CD14-positive monocyte (primary cell): ENCODE measurements around the gene ACTRT2. TPM values are rescaled to one million over a fixed set of nuclear protein-coding genes. Genes with fewer than 3 reads are reported as not detected.
A peak's percentile ranks its signal among the peaks of the same experiment; 100 is the strongest.

ENCODE experiments used
- DNase-seq, 3 donors: peaks; one replicate each; pipeline ENCODE4 v3.0.0-alpha.2; 2011 to 2022
- H2AFZ ChIP-seq: 2 replicates; pipeline ENCODE4 v1.6.0; 2012; ENCODE audit warnings: mild to moderate bottlenecking, low read depth, low read length, inconsistent platforms; ENCODE audit not compliant: insufficient read depth, poor library complexity, severe bottlenecking
- H3K27ac ChIP-seq, 2 donors: 1 replicate in 1 of 2; 2 replicates in 1 of 2; pipeline ENCODE4 v1.5.1; 2012 to 2013; ENCODE audit warnings: low read length in 2 of 2, control low read depth in 1 of 2, inconsistent platforms in 1 of 2, low read depth in 1 of 2, mild to moderate bottlenecking in 1 of 2
- H3K27me3 ChIP-seq, 2 donors: one replicate each; pipeline versions ENCODE4 v1.6.0 to v1.6.1; 2011 to 2013; ENCODE audit warnings: low read length in 2 of 2; ENCODE audit not compliant: control insufficient read depth in 2 of 2, insufficient read depth in 2 of 2
- H3K36me3 ChIP-seq, 2 donors: replicated peaks in 1 of 2; 1 replicate in 1 of 2; 2 replicates in 1 of 2; pipeline versions ENCODE4 v1.5.1 to v1.6.1; 2012 to 2013; ENCODE audit warnings: low read length in 2 of 2, control low read depth in 1 of 2, inconsistent platforms in 1 of 2, mild to moderate bottlenecking in 1 of 2; ENCODE audit not compliant: insufficient read depth in 2 of 2, control insufficient read depth in 1 of 2
- H3K4me1 ChIP-seq, 2 donors: 1 replicate in 1 of 2; 2 replicates in 1 of 2; pipeline versions ENCODE4 v1.5.1 to v1.6.1; 2012 to 2013; ENCODE audit warnings: low read length in 2 of 2, control low read depth in 1 of 2, inconsistent platforms in 1 of 2, mild to moderate bottlenecking in 1 of 2, moderate library complexity in 1 of 2; ENCODE audit not compliant: insufficient read depth in 2 of 2, control insufficient read depth in 1 of 2
- H3K4me2 ChIP-seq: replicated peaks from 2 replicates; pipeline ENCODE3; 2012; ENCODE audit warnings: low read length, moderate library complexity, mild to moderate bottlenecking; ENCODE audit not compliant: poor library complexity, severe bottlenecking; ENCODE audit errors: extremely low read depth
- H3K4me3 ChIP-seq, 3 experiments: fragments of 200-600 bp in 1 of 3; sonication (generic) in 1 of 3; replicated peaks in 1 of 3; 1 replicate in 2 of 3; 2 replicates in 1 of 3; pipeline ENCODE4 v1.5.1; 2011 to 2013; ENCODE audit warnings: low read length in 3 of 3, mild to moderate bottlenecking in 3 of 3, control low read depth in 2 of 3, low read depth in 2 of 3, inconsistent platforms in 1 of 3, moderate library complexity in 1 of 3
- H3K79me2 ChIP-seq: 2 replicates; pipeline ENCODE4 v1.6.0; 2012; ENCODE audit warnings: mild to moderate bottlenecking, control low read depth, inconsistent platforms, low read length, moderate library complexity; ENCODE audit not compliant: insufficient read depth
- H3K9ac ChIP-seq: 2 replicates; pipeline ENCODE4 v1.6.0; 2017; ENCODE audit warnings: low read length, mild to moderate bottlenecking; ENCODE audit not compliant: insufficient read depth, poor library complexity, severe bottlenecking
- H3K9me3 ChIP-seq, 2 donors: replicated peaks in 1 of 2; 1 replicate in 1 of 2; 2 replicates in 1 of 2; pipeline versions ENCODE4 v1.5.1 to v1.6.1; 2012 to 2013; ENCODE audit warnings: low read length in 2 of 2, control low read depth in 1 of 2; ENCODE audit not compliant: control insufficient read depth in 1 of 2, insufficient read depth in 1 of 2
- H4K20me1 ChIP-seq: 2 replicates; pipeline ENCODE4 v1.6.0; 2012; ENCODE audit warnings: mild to moderate bottlenecking, low read length, control low read depth, moderate library complexity; ENCODE audit not compliant: insufficient read depth
- H3K27ac Mint-ChIP-seq, 7 donors: one replicate each; pipeline ENCODE4 v1.8.0; 2020; ENCODE audit warnings: mild to moderate bottlenecking in 7 of 7, mixed read lengths in 7 of 7, moderate library complexity in 6 of 7, inconsistent platforms in 2 of 7
- H3K27me3 Mint-ChIP-seq, 3 donors: one replicate each; pipeline ENCODE4 v1.8.0; 2021 to 2022; ENCODE audit warnings: low read depth in 3 of 3, mild to moderate bottlenecking in 3 of 3, mixed read lengths in 3 of 3, moderate library complexity in 3 of 3, inconsistent platforms in 1 of 3
- H3K36me3 Mint-ChIP-seq, 2 donors: one replicate each; pipeline ENCODE4 v1.8.0; 2020; ENCODE audit warnings: mixed read lengths in 2 of 2, inconsistent platforms in 1 of 2, mild to moderate bottlenecking in 1 of 2
- H3K4me1 Mint-ChIP-seq: one replicate; pipeline ENCODE4 v1.8.0; 2020; ENCODE audit warnings: mild to moderate bottlenecking, mixed read lengths
- H3K4me3 Mint-ChIP-seq, 2 donors: one replicate each; pipeline ENCODE4 v1.8.0; 2020; ENCODE audit warnings: mild to moderate bottlenecking in 2 of 2, mixed read lengths in 2 of 2, moderate library complexity in 1 of 2
- H3K9me3 Mint-ChIP-seq, 7 donors: one replicate each; pipeline ENCODE4 v1.8.0; 2020 to 2022; ENCODE audit warnings: mixed read lengths in 7 of 7, mild to moderate bottlenecking in 6 of 7, moderate library complexity in 6 of 7, inconsistent platforms in 2 of 7
- CTCF ChIP-seq: fragments of 200-600 bp; IDR thresholded peaks from one replicate; pipeline ENCODE4 v1.8.0; 2022; ENCODE audit warnings: antibody characterized with exemption, mild to moderate bottlenecking
- WGBS: methylation state at CpG from one replicate; pipeline ENCODE4 v1.1.5; 2013; ENCODE audit warnings: missing lambda C conversion rate; ENCODE audit not compliant: insufficient coverage; 5-methylcytosine and 5-hydroxymethylcytosine counted together
- intact Hi-C, 2 donors: fragments of 100-400 bp; cut with micrococcal nuclease; formaldehyde crosslinking; loops; one replicate each; pipeline versions ENCODE4 v1.15.0 to v1.15.1; 2023
- polyA plus RNA-seq, 3 donors: library from polyadenylated mRNA; depleted of rRNA in 1 of 3; unstranded in 2 of 3; stranded (reverse) in 1 of 3; fragments of 300-500 nt in 2 of 3; fragments of >200 nt in 1 of 3; fragmentation: Illumina TruSeq in 2 of 3; gene quantifications; 1 replicate in 2 of 3; 2 replicates in 1 of 3; pipeline ENCODE4 v1.2.3, GENCODE V29; 2012 to 2021

ACTRT2 gene
- polyA plus RNA-seq, 3 donors = not detected

DNA sequence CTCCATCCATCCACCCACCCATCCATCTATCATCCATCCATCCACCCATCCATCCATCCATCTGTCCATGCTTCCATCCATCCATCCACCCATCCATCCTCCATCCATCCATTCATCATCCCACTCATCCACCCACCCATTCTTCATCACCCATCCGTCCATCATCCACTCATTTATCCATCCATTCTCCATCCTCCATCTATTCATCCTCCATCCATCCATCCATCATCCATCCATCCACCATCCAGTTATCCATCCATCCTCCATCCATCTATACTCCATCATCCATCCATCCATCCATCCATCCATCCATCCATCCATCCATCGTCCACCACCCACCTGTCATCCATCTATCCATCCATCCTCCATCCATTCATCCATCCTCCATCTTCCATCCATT is 32.1 kb upstream of the ACTRT2 start:
- no peaks in the 10 kb centered on the region for H3K27me3 ChIP-seq
- Mint-ChIP-seq H3K27me3 (peaks cover 0 to 5% (median 1%) of the 10 kb centered on the region in 3 donors), H3K4me1 (no peaks in the 10 kb centered on the region), H3K36me3 (no peaks in the 10 kb centered on the region), H3K9me3 (peaks cover 0 to 16% (median 4%) of the 10 kb centered on the region in 7 donors), H3K27ac (no peak overlapping the region), H3K4me3 (no peak overlapping the region)
- no peak overlapping the region for H3K9ac ChIP-seq
- TF ChIP-seq CTCF = peak; percentile 8
- H3K9me3 ChIP-seq = peaks cover 8 to 15% of the 10 kb centered on the region in 2 donors
- H2AFZ ChIP-seq = no peak overlapping the region
- no peak overlapping the region for H3K4me2 ChIP-seq
- H3K79me2 ChIP-seq = no peaks in the 10 kb centered on the region
- H4K20me1 ChIP-seq = no peaks in the 10 kb centered on the region
- no peak for DNase-seq
- H3K27ac ChIP-seq = no peak overlapping the region
- no peaks in the 10 kb centered on the region for H3K36me3 ChIP-seq
- intact Hi-C loops = no loop called here
- no peak overlapping the region for H3K4me3 ChIP-seq
- WGBS = 93% methylated on average over 2 of the region's 2 CpGs
- no peaks in the 10 kb centered on the region for H3K4me1 ChIP-seq

DNA sequence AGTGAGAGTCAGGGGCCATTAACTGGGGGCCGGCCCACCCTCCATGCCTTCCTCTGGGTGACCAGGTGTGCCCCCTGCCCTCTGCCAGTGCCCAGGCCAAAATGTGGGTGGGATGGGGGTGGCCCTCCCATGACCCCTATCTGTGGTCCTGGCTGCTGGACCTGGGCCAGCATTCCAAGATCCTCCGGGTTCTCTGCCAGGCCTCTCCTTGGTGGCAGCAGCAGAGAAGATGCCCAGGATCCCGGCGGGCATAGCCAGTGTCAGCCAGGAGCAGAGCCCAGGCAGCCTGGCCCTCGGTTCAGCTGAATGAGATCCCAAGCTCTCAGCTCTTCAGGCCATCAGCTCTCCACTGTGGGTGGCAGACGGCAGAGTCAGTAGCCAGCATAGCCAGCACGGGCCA is 31.3 kb upstream of the ACTRT2 start:
- H3K36me3 Mint-ChIP-seq = no peaks in the 10 kb centered on the region
- no peak overlapping the region for H2AFZ ChIP-seq
- no peak overlapping the region for H3K9ac ChIP-seq
- H3K9me3 Mint-ChIP-seq = peaks cover 3 to 21% (median 12%) of the 10 kb centered on the region in 7 donors
- no peak for TF ChIP-seq CTCF
- no peak overlapping the region for H3K4me3 ChIP-seq
- no peak overlapping the region for H3K4me3 Mint-ChIP-seq
- H3K79me2 ChIP-seq = no peaks in the 10 kb centered on the region
- no peaks in the 10 kb centered on the region for H3K4me1 ChIP-seq
- peaks cover 15 to 21% of the 10 kb centered on the region in 2 donors for H3K9me3 ChIP-seq
- H4K20me1 ChIP-seq = no peaks in the 10 kb centered on the region
- H3K27me3 ChIP-seq = no peaks in the 10 kb centered on the region
- DNase-seq = no peak
- no peaks in the 10 kb centered on the region for H3K36me3 ChIP-seq
- peaks cover 0 to 5% (median 1%) of the 10 kb centered on the region in 3 donors for H3K27me3 Mint-ChIP-seq
- H3K27ac ChIP-seq = no peak overlapping the region
- H3K4me1 Mint-ChIP-seq = no peaks in the 10 kb centered on the region
- no peak overlapping the region for H3K27ac Mint-ChIP-seq
- H3K4me2 ChIP-seq = no peak overlapping the region
- intact Hi-C loops = no loop called here
- 94% methylated on average over 7 of the region's 7 CpGs for WGBS
